DLD1 (cell line): ENCODE results near the gene RPIA.
"Not testable (repeated sequence)": the region's sequence is repeated elsewhere in the genome, so short reads cannot be mapped to it uniquely, and the experiment has no call there.

Experiments
- in situ Hi-C: cut with HindIII; loops from 2 replicates; pipeline ENCODE4 v1.10.0; 2017; ENCODE audit warnings: low sequenced_read_pairs

RPIA gene

DNA sequence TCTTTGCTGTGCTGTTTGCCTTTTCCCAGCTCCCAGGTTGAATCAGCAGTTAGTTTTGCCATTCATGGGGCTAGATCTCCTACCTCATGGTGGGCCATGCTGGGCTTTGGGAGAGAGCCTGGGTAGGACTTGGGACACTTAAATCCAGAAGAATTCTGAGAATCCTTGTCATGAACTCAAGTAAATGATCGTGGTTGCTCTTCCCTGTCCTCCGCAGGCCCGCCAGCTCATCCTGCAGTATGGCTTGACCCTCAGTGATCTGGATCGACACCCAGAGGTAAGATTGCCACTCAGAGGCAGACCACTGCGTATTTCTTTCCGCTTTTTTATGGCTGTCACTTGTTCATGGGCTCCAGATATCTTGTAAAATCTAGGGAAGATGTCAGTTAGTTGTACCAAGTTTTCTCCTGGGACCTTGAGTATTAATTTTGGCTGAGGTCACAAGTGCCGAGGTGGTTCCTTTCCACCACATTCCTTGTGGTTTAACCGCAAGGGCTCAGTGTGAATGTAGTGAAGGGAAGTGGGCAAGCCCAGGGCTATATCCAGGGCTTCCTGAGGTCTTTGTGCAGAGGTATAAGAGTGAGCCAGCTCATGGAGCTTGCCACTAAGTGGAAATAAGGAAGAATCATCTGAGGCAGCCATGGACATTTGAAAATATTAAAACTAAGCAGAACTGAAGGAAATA is 37.7 kb downstream of the RPIA start:
- in situ Hi-C loops = no loop called here

DNA sequence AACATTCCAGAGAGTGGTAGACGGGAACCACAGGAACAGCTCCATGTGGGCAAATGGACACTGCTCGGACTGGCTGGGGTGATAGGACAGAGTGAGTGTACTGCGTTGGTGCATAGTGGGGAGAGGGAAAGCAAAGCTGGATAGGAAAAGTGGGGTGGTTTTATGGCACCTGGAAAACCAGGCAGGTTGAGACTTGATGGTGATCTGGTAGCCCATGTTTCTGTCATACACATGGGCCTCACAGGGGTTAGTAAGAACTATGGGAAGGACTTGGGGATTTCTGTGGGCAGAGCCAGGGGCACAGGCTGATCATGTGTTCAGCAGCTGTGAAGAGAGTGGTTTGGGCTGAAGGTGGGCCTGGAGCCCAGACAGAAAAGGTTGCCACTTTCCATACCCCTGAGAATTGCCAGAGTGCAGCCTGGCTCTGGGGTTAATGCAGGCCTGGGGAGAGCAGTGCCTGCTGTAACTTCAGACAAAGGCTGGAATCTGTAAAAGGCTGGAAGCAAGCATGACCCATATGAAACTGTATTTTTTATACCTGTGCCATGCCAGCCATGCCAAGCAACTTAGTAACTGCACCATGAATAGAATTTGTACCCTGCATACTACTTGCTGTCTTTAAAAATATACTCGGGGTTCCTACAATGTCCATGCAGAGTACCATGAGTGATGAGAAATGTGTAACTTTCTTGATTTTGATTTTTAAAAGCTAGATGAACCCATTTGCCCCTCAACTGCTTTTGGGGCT is 41.9 kb downstream of the RPIA start:
- in situ Hi-C loops = no loop called here

DNA sequence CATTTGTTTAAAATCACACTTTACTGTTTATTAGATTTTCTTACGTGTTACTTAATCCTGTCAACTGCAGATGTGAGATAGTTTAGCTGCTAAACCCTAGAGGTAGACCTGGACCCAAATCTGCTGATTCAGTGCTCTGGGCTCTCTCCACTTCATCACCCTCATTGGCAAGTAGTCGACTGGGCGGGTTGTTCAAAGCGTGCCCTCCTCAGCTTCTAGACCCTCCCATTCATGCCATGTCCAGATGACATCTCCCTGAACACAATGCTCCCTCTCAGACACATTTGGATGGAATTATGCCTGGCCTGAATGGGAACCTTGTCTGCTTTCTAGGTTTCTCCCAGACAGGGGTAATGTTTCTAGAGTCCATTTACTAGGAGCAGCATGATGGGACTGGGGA is 43.7 kb downstream of the RPIA start:
- in situ Hi-C loops = no loop called here

DNA sequence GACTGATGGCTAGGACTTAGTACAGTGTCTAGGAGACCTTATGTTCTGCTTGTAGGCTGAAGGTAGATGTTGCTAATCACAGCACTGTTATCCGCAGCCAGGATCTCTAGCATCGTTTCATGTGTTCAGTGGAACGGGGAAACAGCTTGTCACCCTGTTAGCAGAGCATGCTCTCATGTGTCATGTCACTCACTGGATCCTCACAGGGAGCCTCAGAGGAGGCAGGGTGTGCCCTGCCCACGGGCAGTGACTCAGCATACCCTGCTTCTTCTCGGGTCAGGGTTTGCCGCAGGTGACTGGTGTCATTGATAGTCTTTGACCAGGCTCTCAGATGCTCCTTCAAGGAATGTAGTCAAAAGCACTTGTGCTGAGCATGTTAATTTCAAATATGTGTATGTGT is 44.4 kb downstream of the RPIA start:
- in situ Hi-C loops = no loop called here

DNA sequence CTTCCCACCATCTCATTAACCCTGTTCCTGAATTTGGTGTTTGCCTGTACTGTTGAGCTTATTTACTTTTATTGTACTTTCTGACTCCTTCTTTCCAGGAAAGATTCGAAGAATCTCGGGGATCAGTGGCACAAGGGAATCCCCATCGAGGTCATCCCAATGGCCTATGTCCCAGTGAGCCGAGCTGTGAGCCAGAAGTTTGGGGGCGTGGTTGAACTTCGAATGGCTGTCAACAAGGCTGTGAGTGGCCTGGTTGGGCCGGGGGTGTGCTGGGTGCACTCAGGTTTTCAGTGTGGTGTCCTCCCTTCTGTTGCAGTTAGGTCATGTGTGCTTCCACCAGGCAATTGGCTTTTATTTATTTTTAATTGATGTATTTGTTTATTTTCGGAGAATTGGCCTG is 45.0 kb downstream of the RPIA start:
- in situ Hi-C loops = no loop called here

DNA sequence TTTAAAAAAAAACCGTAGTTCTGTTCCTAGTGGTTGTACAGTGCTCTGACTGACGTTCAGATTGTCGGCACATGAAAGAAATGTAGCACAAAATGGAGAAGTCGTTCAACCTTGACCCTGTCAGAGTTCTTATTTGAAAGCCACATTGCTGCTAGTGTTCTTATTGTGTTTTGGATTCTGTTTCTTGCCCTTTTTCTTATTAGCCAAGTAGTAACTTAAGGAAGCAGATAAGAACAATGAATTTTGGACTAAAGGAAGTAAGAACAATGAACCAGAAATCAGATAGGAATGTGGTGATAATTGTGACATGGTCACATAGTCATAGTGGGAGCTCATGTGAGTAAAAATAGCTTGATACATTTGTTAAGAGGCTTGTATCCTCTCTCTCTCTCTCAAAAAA is 45.9 kb downstream of the RPIA start:
- in situ Hi-C loops = no loop called here

DNA sequence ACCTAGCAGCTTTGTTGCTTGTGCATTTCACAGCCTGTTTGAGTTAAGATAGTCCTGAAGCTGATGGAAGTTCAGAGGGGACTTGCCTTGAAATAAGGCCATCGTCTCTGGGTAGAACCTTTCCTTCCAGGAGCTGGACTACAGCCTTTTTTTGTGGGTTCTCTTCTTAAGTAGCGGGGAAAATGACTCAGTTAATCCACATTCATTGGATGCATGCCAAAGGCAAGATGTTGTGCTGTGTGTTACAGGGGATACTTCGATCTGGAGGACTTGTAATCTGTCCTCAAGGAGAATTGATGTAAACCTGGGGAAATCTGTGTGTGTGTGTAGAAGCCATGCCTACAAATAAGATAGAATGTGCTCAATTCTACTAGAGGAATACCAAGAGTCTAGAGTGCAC is 46.8 kb downstream of the RPIA start:
- in situ Hi-C loops = no loop called here

DNA sequence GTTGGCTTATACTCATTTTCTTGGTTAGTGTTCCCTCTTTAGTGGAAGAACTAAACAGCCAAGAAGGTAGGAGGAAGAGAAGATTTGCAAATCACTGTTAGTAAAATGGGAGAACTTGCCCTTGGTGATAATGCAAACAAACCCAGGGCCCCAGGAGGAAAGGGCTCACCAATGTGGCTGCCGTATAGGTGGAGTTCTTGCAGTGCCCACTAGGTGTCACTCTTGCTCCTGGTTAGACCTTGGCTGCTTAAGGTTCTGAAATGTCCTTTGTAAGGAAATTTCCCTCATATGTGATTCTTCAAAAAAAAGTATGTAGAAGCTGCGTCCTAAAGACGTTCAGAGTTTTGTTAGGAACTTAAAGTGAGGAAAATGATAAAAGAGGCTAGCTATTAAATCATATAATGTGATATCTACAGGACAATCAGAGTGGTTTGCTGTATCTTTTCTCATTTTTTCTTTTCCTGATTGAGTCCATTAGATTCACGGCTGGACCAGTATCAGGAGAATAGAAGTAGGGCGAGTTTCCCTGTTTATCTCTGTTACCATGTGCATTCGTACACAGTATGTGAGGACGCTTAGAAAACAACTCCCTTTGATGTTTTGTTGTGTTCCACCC is 48.6 kb downstream of the RPIA start:
- in situ Hi-C loops = no loop called here

DNA sequence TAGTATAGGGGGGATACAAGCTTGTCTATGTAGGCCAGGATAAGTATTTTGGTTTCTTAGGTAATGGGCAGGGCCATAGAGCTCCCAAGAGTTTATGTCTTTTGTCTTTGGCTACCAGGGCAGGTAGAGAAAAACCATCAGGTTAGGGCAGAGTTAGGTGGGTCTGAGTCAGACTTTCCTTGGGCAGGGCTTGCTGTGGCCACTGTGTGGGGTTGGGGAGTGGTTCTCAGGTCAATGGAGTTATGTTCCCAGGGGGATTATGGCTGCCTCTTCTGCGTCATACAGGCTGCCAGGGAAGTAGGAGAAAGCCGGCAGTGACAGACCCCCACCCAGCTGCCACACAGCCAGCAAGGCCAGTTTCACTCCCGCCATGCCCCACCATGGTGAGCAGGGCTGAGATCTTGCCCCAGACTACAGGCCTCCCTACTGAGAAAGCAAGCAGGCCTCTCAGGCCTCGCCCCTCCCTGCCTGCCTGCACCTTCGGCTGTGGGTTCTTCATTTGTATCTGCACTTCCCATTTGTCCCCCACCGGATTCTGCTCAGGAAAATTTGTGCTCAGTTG is 55.5 kb downstream of the RPIA start:
- in situ Hi-C loops = no loop called here

DNA sequence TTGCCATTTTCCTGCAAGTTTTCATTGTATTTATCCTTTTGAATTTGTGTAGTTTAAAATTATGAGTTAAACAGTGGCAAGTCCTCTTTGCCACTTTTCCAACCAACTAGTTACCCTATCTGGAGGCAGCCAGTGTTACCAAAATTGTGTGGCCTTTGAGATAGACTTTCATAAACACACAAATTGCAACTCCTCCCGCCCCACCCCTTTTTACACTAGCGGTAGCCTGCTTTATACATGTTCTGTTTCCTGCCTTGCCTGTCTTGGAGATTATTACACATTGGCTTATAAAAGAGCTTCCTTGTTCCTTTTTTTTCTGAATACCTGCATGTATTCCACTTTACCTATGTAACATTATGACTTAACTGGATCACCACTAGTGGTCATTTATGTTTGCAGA is 56.5 kb downstream of the RPIA start:
- in situ Hi-C loops = no loop called here

DNA sequence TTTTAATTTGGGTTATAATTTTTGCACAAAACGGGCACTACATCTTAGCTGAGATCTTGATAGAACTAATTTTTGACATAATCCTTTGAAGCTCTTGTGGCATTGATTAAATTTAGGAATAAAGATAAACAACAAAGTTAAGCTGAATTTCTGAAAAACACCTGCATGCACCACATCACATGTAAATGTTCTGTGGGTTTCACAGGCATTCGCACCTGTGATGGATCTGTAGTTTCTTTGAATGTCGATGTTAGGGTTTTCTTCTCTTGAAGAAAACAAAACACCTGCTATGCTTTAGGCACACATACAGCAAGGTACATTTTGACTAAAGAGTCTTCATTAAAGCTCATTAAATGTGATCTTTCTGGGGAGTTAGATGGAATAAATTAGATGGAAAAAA is 60.3 kb downstream of the RPIA start:
- in situ Hi-C loops = no loop called here

DNA sequence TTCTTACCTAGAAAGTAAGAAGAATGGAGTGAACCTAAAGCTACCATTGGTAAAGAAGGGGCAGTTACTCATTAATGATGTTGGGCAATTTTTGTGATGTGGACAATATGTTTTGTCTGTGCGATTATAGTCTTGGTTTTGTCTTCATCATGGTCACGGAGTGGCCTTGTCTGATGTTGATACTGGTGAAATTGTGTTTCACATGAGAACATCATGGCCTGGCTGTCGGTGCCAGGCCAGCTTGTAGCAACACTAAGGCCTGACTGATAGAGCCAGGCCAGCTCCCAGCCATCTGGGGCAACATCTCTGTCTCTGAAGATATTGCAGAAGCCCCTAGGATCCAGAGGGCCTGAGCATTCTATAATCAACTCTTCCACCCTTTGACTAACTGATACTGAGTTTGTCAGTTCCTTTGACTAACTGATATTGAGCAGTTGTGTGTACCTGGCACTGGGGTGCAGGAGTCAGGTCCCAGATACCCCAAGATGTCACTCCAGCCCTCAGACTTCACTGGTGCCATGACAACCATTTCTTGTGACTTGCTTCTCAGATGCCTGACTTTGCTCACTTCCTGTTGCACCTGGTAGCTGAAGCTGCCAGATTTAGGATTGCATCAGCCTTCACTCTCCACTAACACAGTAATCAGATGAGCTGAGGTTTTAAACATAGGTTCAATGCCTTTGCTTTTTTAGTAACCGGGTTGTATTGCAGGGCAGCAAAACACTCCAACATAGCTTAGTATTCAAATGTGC is 62.5 kb downstream of the RPIA start:
- in situ Hi-C loops = no loop called here

DNA sequence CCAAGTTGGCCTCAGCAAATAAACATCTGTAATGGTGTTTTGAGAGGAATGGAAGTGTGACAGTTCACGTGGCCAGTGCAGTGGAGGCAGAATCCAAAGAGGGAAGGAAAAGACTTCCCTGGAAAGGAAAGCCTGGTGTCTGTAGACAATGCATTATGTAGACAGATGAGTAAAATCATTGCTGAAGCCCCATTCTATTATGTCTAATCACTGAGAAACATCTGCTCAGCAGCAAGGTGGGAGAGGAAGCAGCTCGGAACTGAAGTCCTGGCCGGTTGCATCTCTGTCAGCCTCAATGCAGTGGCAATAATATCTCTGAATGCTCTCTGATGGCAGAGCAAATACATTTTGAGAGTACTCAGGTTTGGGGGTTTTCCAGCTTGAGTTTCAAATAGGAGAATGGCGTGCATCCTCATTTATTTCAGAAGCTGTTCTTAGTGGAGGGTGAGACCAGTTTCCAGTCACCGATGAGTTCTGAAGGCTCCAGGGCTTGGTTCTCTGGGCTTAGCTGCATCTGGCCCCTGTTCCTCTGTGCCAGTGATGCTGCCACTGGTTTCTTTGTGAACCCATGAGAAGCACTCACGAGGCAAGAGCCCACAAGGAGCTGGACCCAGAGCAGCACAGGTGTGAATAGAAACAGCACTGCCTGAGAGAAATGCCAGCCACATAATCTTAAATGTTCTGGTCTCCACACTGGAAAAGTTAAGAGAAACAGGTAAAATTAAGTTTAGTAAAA is 63.3 kb downstream of the RPIA start:
- in situ Hi-C loops = no loop called here

DNA sequence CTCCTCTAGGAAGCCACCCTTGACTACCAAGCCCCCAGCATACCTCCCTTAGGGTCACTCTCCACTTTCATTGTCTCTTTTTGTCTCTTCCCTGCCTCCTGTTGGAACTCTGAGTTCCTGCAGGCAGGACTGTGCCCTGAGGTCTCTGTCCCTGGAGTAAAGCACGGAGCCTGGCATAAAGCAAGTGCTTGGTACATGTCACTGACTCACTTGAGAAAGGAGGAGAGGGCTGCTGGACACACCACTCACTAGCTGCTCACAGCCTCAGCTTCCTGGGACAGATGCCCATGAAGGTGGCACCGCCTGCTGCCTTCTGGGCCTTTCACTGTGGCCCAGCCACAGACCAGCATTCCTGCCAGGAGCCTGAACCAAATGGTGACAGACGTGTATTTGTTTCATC is 64.4 kb downstream of the RPIA start:
- in situ Hi-C loops = no loop called here

DNA sequence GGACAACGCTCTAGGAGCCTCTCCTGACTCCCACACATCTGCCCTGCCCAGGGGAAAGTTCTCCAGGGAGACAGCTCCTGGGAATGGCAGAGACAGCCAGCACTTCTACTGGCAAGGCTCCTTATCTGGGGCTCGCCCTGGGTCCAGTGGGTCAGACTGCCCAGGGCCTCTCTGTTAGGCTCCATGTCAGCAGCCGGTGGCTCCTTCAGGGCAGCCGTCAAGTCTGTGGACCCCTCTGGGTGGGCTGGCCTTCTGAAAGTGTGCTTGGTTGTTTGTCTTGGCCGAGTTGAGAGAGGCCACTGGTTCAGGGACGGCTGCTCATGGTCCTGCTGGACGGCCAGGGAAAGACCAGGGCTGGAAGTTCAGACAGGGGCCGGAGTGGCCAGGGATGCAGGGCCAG is 65.6 kb downstream of the RPIA start:
- in situ Hi-C loops = no loop called here

DNA sequence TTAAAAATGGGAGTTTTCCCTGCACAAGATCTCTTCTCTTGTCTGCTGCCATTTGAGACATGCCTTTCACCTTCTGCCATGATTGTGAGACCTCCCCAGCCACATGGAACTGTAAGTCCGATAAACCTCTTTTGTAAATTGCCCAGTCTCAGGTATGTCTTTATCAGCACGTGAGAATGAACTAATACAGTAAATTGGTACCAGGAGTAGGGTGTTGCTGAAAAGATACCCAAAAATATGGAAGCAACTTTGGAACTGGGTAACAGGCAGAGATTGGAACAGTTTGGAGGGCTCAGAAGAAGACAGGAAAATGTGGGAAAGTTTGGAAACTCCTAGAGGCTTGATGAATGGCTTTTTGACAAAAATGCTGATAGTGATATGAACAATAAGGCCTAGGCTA is 67.2 kb downstream of the RPIA start:
- in situ Hi-C loops = not testable (repeated sequence)

DNA sequence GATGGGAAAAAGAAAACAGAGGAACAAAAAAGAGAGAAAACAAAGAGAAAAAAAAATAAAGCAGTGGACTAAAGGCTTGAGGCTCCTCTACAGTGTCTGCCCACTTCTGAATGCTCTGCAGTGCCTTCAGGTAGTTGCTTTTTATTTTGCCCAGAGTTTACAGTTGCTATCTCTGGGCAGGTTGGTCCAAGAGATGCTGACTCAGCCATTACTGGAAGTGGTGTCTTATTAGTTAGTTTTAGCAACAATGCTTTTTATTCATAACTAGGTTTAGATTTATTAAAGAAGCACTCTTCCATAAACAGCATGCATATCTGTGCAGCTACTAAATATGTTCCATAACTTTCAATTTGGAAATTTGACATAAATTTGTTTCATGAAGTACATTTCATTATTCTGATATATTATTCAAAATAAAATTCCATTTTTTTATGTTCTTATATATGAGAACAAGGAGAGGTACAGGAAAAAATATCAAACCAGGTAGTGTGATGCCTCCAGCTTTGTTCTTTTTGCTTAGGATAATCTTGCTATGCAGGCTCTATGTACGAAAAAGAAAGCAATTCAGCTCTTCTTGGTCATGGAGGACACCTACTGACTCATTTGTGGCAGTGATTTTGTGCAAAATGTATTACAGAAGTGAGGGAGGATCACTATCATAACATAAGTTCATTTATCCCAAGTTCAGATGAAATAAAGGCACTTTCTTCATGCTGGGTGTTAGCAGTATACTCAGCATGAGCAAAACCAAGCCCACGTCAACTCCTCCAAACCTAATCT is 69.5 kb downstream of the RPIA start:
- in situ Hi-C loops = no loop called here

DNA sequence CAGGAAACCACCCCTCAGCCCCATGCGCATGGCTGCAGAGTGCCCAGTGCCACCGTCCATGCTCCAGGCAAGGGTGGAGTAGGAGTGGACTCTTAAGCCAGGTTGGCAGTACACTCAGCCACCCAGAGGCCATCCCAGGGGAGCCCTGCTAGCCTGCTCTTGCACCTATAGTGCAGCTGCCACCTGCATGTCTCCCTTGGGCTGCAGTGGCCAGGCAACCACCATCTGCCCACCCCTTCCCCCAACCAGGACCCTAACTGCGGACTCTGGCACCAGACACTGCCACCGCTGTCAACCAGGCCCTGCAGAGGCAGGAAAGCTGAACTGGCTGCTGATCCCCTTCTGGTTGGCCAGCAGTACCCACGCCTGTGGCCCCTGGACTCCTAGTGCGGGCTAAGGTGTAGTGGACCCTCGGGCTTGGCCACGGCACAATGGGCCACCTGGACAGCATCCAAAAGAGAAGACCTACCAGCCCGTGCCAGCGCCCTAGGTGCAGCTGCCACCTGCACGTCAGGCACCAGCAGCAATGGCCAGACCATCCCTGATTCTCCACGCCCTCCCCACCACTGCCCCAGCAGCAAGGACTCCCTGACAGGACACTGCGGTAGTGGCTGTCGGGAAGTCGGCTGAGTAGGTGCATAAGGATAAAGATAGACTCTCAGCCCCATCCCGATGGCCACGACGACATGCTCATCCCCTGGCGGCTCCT is 72.8 kb downstream of the RPIA start:
- in situ Hi-C loops = no loop called here

DNA sequence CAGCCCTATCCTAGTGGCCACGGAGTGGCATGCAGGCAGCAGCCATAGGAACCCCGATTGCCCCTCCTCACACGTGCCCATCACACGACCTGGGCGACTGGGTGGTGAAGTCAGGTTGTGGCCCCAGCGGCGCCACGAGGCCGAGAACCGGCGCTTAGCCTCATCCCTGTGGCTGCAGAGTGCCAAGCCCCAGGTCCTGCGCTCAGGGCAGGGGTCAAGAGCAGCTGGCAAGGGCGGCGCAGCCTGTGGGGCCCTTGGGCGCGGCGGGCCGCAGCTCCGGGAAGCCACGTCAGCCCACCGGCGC is 73.3 kb downstream of the RPIA start:
- in situ Hi-C loops = no loop called here
